HCT116 (cell line): ENCODE measurements around the gene ITGA11.

ENCODE experiments used
- CEBPB ChIP-seq: IDR thresholded peaks from 2 replicates; pipeline ENCODE4 v1.6.1; 2012; ENCODE audit warnings: low read depth
- EGR1 ChIP-seq: IDR thresholded peaks from 2 replicates; pipeline ENCODE4 v1.6.1; 2012; ENCODE audit warnings: low read depth
- EZH2 ChIP-seq: fragments of 200-600 bp; sonication (generic); IDR thresholded peaks from 2 replicates; pipeline ENCODE4 v1.6.1; 2017; ENCODE audit warnings: antibody characterized with exemption, mixed run types
- JUND ChIP-seq: IDR thresholded peaks from 2 replicates; pipeline ENCODE4 v1.6.1; 2012
- POLR2A ChIP-seq: IDR thresholded peaks from 2 replicates; pipeline ENCODE4 v1.7.0; 2011; ENCODE audit warnings: borderline replicate concordance; ENCODE audit not compliant: insufficient read depth, insufficient read length; ENCODE audit errors: extremely low read depth
- POLR2AphosphoS5 ChIP-seq: IDR thresholded peaks from 2 replicates; pipeline ENCODE4 v1.6.1; 2011; ENCODE audit warnings: mild to moderate bottlenecking, low read depth, low read length, moderate library complexity
- RAD21 ChIP-seq: IDR thresholded peaks from 2 replicates; pipeline ENCODE4 v1.6.1; 2012; ENCODE audit warnings: low read depth, mild to moderate bottlenecking
- SIN3A ChIP-seq: IDR thresholded peaks from 2 replicates; pipeline ENCODE4 v1.6.1; 2012; ENCODE audit warnings: low read depth
- YY1 ChIP-seq: IDR thresholded peaks from 2 replicates; pipeline ENCODE4 v1.6.1; 2011; ENCODE audit warnings: low read length, low read depth, moderate library complexity, mild to moderate bottlenecking; ENCODE audit not compliant: insufficient replicate concordance; ENCODE audit errors: extremely low read depth
- ZNF274 ChIP-seq: fragments of 200-500 bp; sonication (Bioruptor generic); IDR thresholded peaks from 2 replicates; pipeline ENCODE4 v1.6.1; 2014; ENCODE audit warnings: mild to moderate bottlenecking, low read depth, low read length, inconsistent platforms
- TF ChIP-seq, protein P1 (sequence below), 3 experiments: fragments of 200-600 bp in 1 of 3; sonication (generic) in 1 of 3; IDR thresholded peaks in 2 of 3; conservative IDR thresholded peaks in 1 of 3; 2 replicates each; pipeline ENCODE4 v1.5.1; 2012 to 2017; ENCODE audit warnings: low read depth in 2 of 3, low read length in 2 of 3, antibody characterized with exemption in 1 of 3, borderline replicate concordance in 1 of 3, control low read depth in 1 of 3, mild to moderate bottlenecking in 1 of 3, mixed read lengths in 1 of 3, mixed run types in 1 of 3, moderate library complexity in 1 of 3; ENCODE audit not compliant: insufficient read depth in 1 of 3
- TF ChIP-seq, protein P2 (sequence below): IDR thresholded peaks from 2 replicates; pipeline ENCODE4 v1.6.1; 2012
- TF ChIP-seq, protein P3 (sequence below): IDR thresholded peaks from 2 replicates; pipeline ENCODE4 v1.6.1; 2012; ENCODE audit warnings: low read depth

DNA sequence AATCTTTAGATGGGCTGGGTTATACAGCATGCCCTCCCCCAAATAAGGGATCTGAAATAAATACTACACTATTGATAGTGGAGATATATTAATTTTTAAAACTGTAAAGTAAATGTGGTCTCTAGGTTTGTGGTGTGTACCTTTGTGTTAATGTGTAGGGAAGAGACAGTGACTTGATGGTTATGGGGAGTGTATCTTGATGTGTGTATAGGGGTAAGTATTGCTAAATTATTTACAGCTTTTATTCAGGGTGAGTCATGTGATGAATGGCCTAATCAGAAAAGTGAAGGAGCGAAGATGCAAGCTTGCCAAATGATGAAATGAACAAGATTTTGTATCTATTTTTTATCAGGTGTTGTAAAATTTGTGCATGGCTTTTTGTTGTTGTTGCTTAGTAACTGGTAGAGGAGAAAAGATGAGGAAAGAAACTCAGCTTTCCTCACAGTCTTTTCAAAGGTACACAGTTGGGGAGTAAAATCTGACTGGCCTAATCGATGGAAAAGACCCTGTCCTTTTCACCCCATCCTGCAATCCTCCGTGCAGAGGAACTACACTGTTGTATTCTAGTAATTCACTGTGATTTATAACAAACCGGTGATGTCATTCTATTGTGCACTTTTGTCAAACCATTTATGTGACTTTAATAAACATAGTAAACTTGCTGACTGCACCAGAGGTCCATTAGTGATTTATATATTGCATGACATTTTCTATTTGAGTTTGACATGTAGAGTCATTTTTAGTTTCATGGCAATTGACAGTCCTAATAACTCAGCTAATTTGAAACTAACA, 136.8 kb downstream of the ITGA11 start:
- TF ChIP-seq, protein P1, sequence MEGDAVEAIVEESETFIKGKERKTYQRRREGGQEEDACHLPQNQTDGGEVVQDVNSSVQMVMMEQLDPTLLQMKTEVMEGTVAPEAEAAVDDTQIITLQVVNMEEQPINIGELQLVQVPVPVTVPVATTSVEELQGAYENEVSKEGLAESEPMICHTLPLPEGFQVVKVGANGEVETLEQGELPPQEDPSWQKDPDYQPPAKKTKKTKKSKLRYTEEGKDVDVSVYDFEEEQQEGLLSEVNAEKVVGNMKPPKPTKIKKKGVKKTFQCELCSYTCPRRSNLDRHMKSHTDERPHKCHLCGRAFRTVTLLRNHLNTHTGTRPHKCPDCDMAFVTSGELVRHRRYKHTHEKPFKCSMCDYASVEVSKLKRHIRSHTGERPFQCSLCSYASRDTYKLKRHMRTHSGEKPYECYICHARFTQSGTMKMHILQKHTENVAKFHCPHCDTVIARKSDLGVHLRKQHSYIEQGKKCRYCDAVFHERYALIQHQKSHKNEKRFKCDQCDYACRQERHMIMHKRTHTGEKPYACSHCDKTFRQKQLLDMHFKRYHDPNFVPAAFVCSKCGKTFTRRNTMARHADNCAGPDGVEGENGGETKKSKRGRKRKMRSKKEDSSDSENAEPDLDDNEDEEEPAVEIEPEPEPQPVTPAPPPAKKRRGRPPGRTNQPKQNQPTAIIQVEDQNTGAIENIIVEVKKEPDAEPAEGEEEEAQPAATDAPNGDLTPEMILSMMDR (IDR thresholded peaks at IDR 0.05 in 2 of 3, conservative IDR thresholded peaks at IDR 0.05 in 1 of 3; ENCODE audit: borderline replicate concordance in 1 of 3, insufficient read depth in 1 of 3, low read depth in 2 of 3, low read length in 2 of 3): no peak
- TF ChIP-seq, protein P2, sequence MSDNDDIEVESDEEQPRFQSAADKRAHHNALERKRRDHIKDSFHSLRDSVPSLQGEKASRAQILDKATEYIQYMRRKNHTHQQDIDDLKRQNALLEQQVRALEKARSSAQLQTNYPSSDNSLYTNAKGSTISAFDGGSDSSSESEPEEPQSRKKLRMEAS: no peak
- TF ChIP-seq EGR1: no peak
- TF ChIP-seq, protein P3, sequence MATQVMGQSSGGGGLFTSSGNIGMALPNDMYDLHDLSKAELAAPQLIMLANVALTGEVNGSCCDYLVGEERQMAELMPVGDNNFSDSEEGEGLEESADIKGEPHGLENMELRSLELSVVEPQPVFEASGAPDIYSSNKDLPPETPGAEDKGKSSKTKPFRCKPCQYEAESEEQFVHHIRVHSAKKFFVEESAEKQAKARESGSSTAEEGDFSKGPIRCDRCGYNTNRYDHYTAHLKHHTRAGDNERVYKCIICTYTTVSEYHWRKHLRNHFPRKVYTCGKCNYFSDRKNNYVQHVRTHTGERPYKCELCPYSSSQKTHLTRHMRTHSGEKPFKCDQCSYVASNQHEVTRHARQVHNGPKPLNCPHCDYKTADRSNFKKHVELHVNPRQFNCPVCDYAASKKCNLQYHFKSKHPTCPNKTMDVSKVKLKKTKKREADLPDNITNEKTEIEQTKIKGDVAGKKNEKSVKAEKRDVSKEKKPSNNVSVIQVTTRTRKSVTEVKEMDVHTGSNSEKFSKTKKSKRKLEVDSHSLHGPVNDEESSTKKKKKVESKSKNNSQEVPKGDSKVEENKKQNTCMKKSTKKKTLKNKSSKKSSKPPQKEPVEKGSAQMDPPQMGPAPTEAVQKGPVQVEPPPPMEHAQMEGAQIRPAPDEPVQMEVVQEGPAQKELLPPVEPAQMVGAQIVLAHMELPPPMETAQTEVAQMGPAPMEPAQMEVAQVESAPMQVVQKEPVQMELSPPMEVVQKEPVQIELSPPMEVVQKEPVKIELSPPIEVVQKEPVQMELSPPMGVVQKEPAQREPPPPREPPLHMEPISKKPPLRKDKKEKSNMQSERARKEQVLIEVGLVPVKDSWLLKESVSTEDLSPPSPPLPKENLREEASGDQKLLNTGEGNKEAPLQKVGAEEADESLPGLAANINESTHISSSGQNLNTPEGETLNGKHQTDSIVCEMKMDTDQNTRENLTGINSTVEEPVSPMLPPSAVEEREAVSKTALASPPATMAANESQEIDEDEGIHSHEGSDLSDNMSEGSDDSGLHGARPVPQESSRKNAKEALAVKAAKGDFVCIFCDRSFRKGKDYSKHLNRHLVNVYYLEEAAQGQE: no peak
- no peak for TF ChIP-seq CEBPB
- no peak for TF ChIP-seq ZNF274
- no peak for TF ChIP-seq JUND
- no peak for TF ChIP-seq POLR2A
- no peak for TF ChIP-seq EZH2
- no peak for TF ChIP-seq SIN3A
- no peak for TF ChIP-seq YY1
- no peak for TF ChIP-seq RAD21
- TF ChIP-seq POLR2AphosphoS5: no peak
